Astrocyte (in vitro differentiated cells and primary cell): ENCODE measurements around the gene S100A7. TPM values are rescaled to one million over a fixed set of nuclear protein-coding genes. Genes with fewer than 3 reads are reported as not detected.

Experiments
- DNase-seq: peaks from one replicate; pipeline ENCODE4 v3.0.0-alpha.2; 2010; ENCODE audit warnings: low read depth
- FAIRE-seq: peaks from 2 replicates; lab custom pipeline; 2011; peaks lifted over from hg19 to GRCh38; lab: Jason Lieb, UNC
- H2AFZ ChIP-seq: 2 replicates; pipeline ENCODE4 v1.6.0; 2012; ENCODE audit warnings: low read depth, low read length, inconsistent platforms
- H3K27ac ChIP-seq: 2 replicates; pipeline ENCODE4 v1.5.1; 2011; ENCODE audit warnings: low read depth, low read length, inconsistent platforms
- H3K27me3 ChIP-seq: 2 replicates; pipeline ENCODE4 v1.6.0; 2011; ENCODE audit warnings: low read length, inconsistent platforms; ENCODE audit not compliant: insufficient read depth
- H3K36me3 ChIP-seq: 2 replicates; pipeline ENCODE4 v1.5.1; 2011; ENCODE audit warnings: low read length, inconsistent platforms; ENCODE audit not compliant: insufficient read depth
- H3K4me1 ChIP-seq: 2 replicates; pipeline ENCODE4 v1.5.1; 2011; ENCODE audit warnings: low read length, inconsistent platforms; ENCODE audit not compliant: insufficient read depth
- H3K4me2 ChIP-seq: 2 replicates; pipeline ENCODE4 v1.6.0; 2012; ENCODE audit warnings: low read length, inconsistent platforms
- H3K4me3 ChIP-seq: 2 replicates; pipeline ENCODE4 v1.5.1; 2011; ENCODE audit warnings: low read depth, mild to moderate bottlenecking, low read length, inconsistent platforms; ENCODE audit not compliant: insufficient read depth
- H3K79me2 ChIP-seq: 2 replicates; pipeline ENCODE4 v1.6.0; 2012; ENCODE audit warnings: mild to moderate bottlenecking, low read length, inconsistent platforms; ENCODE audit not compliant: insufficient read depth
- H3K9ac ChIP-seq: 2 replicates; pipeline ENCODE4 v1.6.0; 2012; ENCODE audit warnings: mild to moderate bottlenecking, low read length, inconsistent platforms
- H3K9me3 ChIP-seq: 2 replicates; pipeline ENCODE4 v1.5.1; 2012; ENCODE audit warnings: low read depth, mild to moderate bottlenecking, low read length, inconsistent platforms; ENCODE audit not compliant: insufficient read depth
- H4K20me1 ChIP-seq: 2 replicates; pipeline ENCODE4 v1.6.0; 2012; ENCODE audit warnings: low read length, inconsistent platforms; ENCODE audit not compliant: insufficient read depth
- H3K27ac Mint-ChIP-seq: one replicate; pipeline ENCODE4 v1.8.0; 2021; ENCODE audit warnings: mild to moderate bottlenecking, mixed read lengths; ENCODE audit not compliant: unreplicated experiment
- H3K27me3 Mint-ChIP-seq: one replicate; pipeline ENCODE4 v1.8.0; 2021; ENCODE audit warnings: low read depth, mixed read lengths; ENCODE audit not compliant: unreplicated experiment
- H3K36me3 Mint-ChIP-seq: one replicate; pipeline ENCODE4 v1.8.0; 2021; ENCODE audit warnings: low read depth, mixed read lengths; ENCODE audit not compliant: unreplicated experiment
- H3K4me1 Mint-ChIP-seq: one replicate; pipeline ENCODE4 v1.8.0; 2021; ENCODE audit warnings: low read depth, mixed read lengths; ENCODE audit not compliant: unreplicated experiment
- H3K4me3 Mint-ChIP-seq: one replicate; pipeline ENCODE4 v1.8.0; 2021; ENCODE audit warnings: mild to moderate bottlenecking, moderate library complexity, mixed read lengths; ENCODE audit not compliant: unreplicated experiment
- H3K9me3 Mint-ChIP-seq: one replicate; pipeline ENCODE4 v1.8.0; 2021; ENCODE audit warnings: mild to moderate bottlenecking, mixed read lengths; ENCODE audit not compliant: unreplicated experiment
- CTCF ChIP-seq: IDR thresholded peaks from 2 replicates; pipeline ENCODE4 v1.5.1; 2011; ENCODE audit warnings: low read depth, mild to moderate bottlenecking, inconsistent platforms, low read length, moderate library complexity; ENCODE audit not compliant: insufficient read depth
- EZH2 ChIP-seq: IDR thresholded peaks from 2 replicates; pipeline ENCODE4 v1.6.1; 2012; ENCODE audit warnings: mild to moderate bottlenecking, low read length, inconsistent platforms; ENCODE audit not compliant: insufficient read depth
- total RNA-seq: library from RNA; stranded (reverse); gene quantifications from 2 replicates; pipeline ENCODE4 v1.2.1, GENCODE V29; 2021

Gene S100A7
- total RNA-seq, 1 donor from 2014 or later: not detected

- Histone ChIP-seq H3K4me1 (no peaks in the 10 kb centered on the region), H3K79me2 (no peaks in the 10 kb centered on the region), H3K4me3 (no peak overlapping the region), H3K27ac (no peak overlapping the region), H3K4me2 (no peak overlapping the region), H3K9me3 (no peaks in the 10 kb centered on the region), H4K20me1 (no peaks in the 10 kb centered on the region), H3K36me3 (no peaks in the 10 kb centered on the region), H3K27me3 (no peaks in the 10 kb centered on the region), H2AFZ (no peak overlapping the region), H3K9ac (no peak overlapping the region)
- no peak for FAIRE-seq
- Mint-ChIP-seq H3K9me3 (peaks cover 1% of the 10 kb centered on the region), H3K4me3 (no peak overlapping the region), H3K4me1 (no peaks in the 10 kb centered on the region), H3K27ac (no peak overlapping the region), H3K27me3 (peaks cover 70% of the 10 kb centered on the region), H3K36me3 (no peaks in the 10 kb centered on the region)
- no peak for DNase-seq
- TF ChIP-seq CTCF (no peak), EZH2 (no peak)
Observed at GRCh38 chr1:153429266-153430165, 30.9 kb downstream of the S100A7 start.

GRCh38 chr1:153428791-153429190, 31.7 kb downstream of the S100A7 start:
- H3K4me1 Mint-ChIP-seq: no peaks in the 10 kb centered on the region
- H2AFZ ChIP-seq: no peak overlapping the region
- DNase-seq (no peak), FAIRE-seq (no peak)
- no peak overlapping the region for H3K4me3 ChIP-seq
- TF ChIP-seq EZH2: no peak
- no peak overlapping the region for H3K27ac Mint-ChIP-seq
- no peaks in the 10 kb centered on the region for H3K4me1 ChIP-seq
- H3K27me3 ChIP-seq: no peaks in the 10 kb centered on the region
- no peaks in the 10 kb centered on the region for H3K36me3 Mint-ChIP-seq
- H3K9ac ChIP-seq: no peak overlapping the region
- no peaks in the 10 kb centered on the region for H3K79me2 ChIP-seq
- no peak overlapping the region for H3K4me2 ChIP-seq
- H3K4me3 Mint-ChIP-seq: no peak overlapping the region
- peaks cover 74% of the 10 kb centered on the region for H3K27me3 Mint-ChIP-seq
- no peaks in the 10 kb centered on the region for H4K20me1 ChIP-seq
- H3K27ac ChIP-seq: no peak overlapping the region
- H3K36me3 ChIP-seq: no peaks in the 10 kb centered on the region
- H3K9me3 Mint-ChIP-seq: peaks cover 1% of the 10 kb centered on the region
- no peaks in the 10 kb centered on the region for H3K9me3 ChIP-seq

GRCh38 chr1:153428073-153428638, 32.3 kb downstream of the S100A7 start:
- Mint-ChIP-seq H3K36me3 (no peaks in the 10 kb centered on the region), H3K4me3 (no peak overlapping the region), H3K27me3 (peaks cover 67% of the 10 kb centered on the region), H3K4me1 (no peaks in the 10 kb centered on the region), H3K27ac (no peak overlapping the region), H3K9me3 (peaks cover 1% of the 10 kb centered on the region)
- DNase-seq (no peak), FAIRE-seq (no peak)
- Histone ChIP-seq H3K4me3 (no peak overlapping the region), H3K36me3 (no peaks in the 10 kb centered on the region), H3K4me2 (no peak overlapping the region), H3K9ac (no peak overlapping the region), H2AFZ (no peak overlapping the region), H4K20me1 (no peaks in the 10 kb centered on the region), H3K27ac (no peak overlapping the region), H3K79me2 (no peaks in the 10 kb centered on the region), H3K27me3 (no peaks in the 10 kb centered on the region), H3K9me3 (no peaks in the 10 kb centered on the region), H3K4me1 (no peaks in the 10 kb centered on the region)
- TF ChIP-seq EZH2 (no peak), CTCF (no peak)
